Stimulated activated CD4-positive, alpha-beta T cell treated with anti-CD3 and anti-CD28 coated beads, Interleukin-15, amount 100 ng/mL, for 1 hour (primary cell): Measurements from ENCODE around the gene DDX11.
"Not testable (repeated sequence)": the region's sequence is repeated elsewhere in the genome, so short reads cannot be mapped to it uniquely, and the experiment has no call there.

Source experiments
- DNase-seq, 2 donors: peaks; one replicate each; pipeline ENCODE4 v3.0.0-alpha.2; 2020; ENCODE audit warnings: low read depth in 1 of 2, low spot score in 1 of 2

Gene DDX11

GRCh38 chr12:31066196-31066595 is 7.5 kb upstream of the DDX11 start:
- not testable (repeated sequence) for DNase-seq

DNA sequence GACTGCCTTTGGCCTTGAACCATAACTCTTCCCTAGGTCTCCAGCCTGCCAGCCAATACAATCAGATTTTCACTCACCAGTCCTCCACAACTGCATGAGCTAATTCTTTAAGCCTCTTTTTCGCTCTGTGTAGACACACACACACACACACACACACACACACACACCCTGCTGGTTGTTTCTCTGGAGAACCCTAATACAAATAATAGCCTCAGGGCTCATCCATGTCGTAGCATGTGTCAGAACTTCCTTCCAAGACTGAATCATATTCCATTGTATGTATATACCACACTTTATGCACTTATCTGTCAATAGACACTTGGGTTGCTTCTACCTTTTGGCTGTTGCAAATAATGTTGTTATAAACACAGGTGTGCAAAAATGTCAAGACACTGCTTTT is 6.0 kb upstream of the DDX11 start:
- not testable (repeated sequence) for DNase-seq

- not testable (repeated sequence) for DNase-seq
These were observed 2.5 kb upstream of the DDX11 start for GRCh38 chr12:31070971-31071740.

GRCh38 chr12:31072962-31073361 is 698 bp upstream of the DDX11 start:
- not testable (repeated sequence) for DNase-seq

DNA sequence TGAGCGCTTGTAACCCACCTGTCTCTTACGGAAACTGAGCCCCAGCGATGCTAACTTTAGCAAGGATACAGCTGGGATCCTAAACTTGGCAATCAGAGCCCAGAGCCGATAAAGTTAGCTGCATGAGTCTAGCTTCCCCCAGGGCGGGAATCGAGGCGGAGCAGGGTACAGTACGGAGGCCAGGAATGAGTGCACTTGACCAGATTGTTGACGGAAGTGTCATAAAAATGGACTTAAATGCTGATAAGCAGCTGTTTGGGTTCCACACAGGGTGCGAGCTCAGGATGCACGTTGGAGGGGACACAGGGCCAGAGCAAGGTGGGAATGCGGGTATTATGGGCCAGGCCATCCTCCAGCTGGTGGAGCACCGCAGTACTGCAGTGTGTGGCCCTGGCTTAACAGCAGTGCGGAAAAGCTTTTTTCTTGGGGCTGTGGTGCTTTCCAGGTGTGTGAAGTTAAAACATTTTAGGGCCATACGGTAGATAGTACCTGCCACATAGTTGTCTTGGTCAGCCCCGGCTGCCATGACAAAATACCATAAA is 744 bp downstream of the DDX11 start:
- not testable (repeated sequence) for DNase-seq

DNA sequence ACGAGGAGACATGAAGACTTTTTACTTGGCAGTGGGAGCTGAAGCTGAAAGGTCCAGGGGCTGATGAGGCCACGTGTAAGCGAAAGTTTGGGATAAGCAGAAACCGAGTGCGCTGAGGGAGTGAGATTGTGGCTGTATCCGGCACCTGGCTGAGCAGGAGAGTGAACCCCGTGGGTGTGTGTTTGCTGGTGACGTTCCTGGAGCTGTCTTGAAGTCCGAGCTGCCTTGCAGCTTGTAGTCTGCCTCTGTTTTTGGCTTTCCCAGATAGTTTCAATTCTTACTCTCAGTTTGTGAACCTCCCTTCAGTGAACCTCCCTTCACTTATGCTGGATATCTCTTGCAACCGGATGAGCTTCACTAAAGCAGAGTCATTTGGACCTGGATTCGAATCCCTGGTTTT is 2.5 kb downstream of the DDX11 start:
- not testable (repeated sequence) for DNase-seq

GRCh38 chr12:31077095-31077494 is 3.4 kb downstream of the DDX11 start:
- not testable (repeated sequence) for DNase-seq

DNA sequence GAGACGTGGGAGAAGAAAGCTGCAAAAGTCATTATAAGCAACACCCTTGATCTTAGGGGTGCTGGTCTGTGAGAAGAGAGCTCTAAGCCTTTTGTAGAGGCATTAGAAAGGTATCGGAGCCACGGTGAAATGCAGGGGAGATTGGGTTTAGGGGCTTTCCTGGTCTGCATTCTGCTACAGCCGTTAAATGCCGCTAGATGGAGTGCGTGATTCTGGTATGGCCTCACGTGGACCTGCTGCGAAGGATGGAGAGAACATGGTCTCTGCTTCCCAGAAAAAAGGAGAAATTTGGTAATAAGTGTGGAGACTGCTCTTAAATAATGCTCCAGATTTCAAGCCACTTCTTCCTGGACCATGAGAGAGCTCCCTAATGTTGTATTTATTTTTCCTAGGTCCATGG is 4.3 kb downstream of the DDX11 start:
- not testable (repeated sequence) for DNase-seq

- not testable (repeated sequence) for DNase-seq
These were observed 5.8 kb downstream of the DDX11 start for GRCh38 chr12:31079421-31079820.

DNA sequence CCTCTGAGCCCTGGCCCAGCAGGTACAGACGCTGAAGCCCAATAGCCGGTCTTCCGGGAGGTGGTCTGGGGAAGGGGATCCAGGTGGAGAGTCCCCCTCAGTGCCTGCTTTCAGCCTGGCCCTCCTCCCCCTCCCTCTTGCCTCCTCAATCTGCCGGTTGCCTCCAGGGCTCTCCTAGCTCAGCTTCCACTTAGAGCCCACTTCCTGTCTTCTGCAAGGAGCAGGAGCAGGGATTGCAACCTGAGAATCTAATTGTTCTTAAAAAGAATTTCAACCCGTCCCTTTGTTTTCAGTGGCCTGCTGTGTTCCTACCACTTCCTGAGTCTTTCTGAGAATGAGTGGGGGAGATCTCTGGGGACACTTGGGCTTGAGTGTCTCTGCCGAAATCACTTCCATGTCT is 6.6 kb downstream of the DDX11 start:
- not testable (repeated sequence) for DNase-seq

DNA sequence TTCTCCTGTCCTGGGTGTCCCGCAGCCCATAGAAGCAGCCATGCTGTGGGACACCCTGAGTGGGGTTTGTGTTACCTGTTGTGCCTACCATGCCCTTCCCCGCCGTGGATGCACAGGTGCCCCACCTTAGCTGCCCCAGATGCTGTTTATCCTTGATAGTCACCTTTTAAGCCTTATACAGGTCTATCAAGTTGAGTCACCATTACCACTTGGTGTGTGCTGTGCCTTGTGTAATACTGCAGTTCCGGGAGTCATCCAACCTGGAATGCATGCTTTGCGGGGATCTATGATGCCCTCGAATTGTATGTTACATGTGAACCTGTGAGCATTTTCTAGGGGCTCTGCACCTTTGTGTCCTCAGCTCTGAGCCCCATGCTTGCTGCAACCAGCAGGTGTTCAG is 7.6 kb downstream of the DDX11 start:
- not testable (repeated sequence) for DNase-seq

GRCh38 chr12:31084241-31084640 is 10.6 kb downstream of the DDX11 start:
- not testable (repeated sequence) for DNase-seq

DNA sequence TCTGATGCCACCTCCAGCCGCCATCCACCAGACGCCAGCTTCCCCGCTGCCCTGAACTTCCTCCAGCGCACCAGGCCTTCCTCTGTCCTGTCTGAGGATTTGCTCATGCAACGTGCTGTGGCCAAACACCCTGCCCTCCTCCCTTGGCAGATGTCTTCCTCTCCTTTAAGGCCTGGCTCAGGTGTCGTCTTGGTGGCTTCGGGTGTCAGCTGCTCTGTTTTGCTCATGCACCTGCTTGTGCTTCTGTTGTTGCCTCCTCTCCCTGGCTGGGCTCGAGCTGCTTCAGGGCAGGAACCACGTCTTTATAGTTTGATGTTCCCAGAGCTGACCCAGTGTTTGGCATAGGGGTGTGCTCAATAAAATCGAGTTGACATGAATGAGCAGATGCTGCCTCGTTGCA is 12.4 kb downstream of the DDX11 start:
- not testable (repeated sequence) for DNase-seq

- not testable (repeated sequence) for DNase-seq
These were observed 13.8 kb downstream of the DDX11 start for GRCh38 chr12:31087486-31087885.

DNA sequence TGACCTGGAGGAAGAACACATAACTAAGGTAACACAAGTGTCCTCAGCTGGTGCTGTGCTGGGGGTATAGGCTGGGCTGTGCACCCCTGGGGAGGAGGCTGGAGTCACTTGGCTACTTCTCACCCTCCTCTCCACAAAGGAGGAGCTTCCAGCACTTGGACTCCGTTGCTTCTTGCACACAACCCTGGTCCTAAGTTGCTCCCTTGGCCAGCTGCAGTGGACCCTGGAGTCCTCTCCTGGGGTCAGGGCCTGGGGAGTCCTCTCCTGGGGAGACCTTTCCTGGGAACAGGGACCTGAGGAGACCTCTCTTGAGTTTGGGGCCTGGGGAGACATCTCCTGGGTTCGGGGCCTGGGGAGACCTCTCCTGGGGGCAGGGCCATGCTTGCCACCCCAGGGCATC is 14.3 kb downstream of the DDX11 start:
- DNase-seq = not testable (repeated sequence)

DNA sequence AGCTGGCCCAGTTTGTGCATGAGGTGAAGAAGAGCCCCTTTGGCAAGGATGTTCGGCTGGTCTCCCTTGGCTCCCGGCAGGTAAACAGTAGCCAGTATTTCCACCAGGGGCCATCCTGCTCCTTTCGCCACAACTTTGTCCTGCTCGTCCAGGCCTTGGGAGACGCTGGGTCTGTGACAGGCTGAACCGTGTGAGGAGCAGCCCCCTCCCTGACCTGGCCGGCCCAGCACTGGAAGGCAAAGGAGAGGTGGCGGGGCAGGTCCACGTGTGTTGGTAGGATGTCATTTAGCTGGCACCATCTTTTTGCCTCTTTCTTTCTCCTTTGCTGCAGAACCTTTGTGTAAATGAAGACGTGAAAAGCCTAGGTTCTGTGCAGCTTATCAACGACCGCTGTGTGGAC is 15.4 kb downstream of the DDX11 start:
- no peak for DNase-seq

- DNase-seq = not testable (repeated sequence)
These were observed 18.0 kb downstream of the DDX11 start for GRCh38 chr12:31091629-31092028.

DNA sequence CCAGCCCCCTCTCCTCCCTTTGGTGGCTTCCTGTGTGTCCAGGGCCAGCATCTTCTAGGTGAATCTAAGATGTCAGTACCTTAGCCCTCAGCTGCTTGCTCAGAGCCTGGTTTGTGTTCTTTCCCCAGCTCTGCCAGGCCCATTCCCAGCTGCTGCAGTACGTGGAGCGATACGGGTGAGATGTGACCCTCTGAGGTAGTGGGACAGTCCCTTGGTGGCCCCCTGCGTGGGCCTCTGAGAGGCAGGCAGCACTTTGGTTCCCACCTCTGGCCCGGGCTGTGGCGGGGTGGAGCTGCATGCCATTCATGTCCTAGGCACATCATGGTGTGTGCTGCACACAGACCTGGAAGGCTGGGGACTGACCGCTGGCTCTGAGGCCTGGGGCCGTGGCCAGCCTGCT is 19.1 kb downstream of the DDX11 start:
- not testable (repeated sequence) for DNase-seq

GRCh38 chr12:31095080-31095860 is 21.6 kb downstream of the DDX11 start:
- DNase-seq = not testable (repeated sequence)

DNA sequence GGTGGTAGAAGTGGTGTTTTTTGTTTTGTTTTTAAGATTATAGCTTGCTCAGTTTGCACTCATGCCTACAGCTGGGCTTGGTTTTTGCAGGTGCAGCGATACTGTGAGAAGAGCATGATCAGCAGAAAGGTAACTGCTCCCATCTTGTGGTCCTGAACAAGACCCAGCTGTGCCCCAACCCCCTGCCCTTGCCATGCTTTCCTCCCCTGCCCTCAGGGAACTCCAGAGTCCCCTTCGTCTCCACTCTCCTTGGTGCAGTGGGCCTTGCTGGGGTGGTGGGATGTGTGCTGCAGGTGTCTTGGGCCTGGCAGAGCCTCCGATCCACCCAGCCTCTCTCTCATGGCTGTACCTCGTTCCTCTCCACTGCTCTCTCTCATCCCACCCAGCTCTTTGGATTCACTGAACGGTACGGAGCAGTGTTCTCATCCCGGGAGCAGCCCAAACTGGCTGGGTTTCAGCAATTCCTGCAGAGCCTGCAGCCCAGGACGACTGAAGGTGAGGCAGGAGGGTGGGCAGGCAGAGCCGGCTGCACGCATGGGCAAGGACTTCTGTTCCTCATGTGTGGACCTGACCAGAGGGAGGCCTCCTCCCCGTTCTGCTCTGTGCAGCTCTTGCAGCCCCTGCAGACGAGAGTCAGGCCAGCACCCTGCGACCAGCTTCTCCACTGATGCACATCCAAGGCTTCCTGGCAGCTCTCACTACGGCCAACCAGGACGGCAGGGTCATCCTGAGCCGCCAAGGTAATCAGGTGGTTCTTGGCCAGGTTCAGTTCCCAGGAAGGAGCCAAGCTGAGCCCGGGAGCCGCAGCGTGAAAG is 22.8 kb downstream of the DDX11 start:
- not testable (repeated sequence) for DNase-seq

- DNase-seq = not testable (repeated sequence)
These were observed 24.2 kb downstream of the DDX11 start for GRCh38 chr12:31097819-31098218.
